ENCODE data around the gene GGACT. TPM values are rescaled to one million over a fixed set of nuclear protein-coding genes. Genes with fewer than 3 reads are reported as not detected.

The GGACT gene
- total and polyA plus RNA-seq, 2 experiments from 2014 or later = 0.24 to 1.0 TPM

DNA sequence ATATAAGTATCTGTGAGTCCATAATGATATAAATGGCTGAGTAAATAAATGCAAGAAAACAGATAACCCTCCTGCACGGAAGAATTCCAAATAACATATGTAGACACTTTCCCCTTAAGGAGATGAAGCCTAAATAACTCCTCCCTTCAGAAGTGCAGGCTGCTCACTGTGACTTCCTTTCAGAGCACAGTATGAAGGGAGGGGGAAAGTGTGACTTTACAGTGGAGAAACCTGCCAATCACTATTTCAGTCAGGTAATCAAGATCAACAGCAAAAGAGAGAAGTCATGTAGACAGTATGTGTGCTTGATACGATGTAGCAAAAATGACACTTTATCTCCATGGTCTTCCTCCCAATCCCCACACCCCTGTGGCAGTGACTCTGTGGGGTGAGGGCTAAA is 7.1 kb downstream of the GGACT start (continued):
- TF ChIP-seq, protein P1, sequence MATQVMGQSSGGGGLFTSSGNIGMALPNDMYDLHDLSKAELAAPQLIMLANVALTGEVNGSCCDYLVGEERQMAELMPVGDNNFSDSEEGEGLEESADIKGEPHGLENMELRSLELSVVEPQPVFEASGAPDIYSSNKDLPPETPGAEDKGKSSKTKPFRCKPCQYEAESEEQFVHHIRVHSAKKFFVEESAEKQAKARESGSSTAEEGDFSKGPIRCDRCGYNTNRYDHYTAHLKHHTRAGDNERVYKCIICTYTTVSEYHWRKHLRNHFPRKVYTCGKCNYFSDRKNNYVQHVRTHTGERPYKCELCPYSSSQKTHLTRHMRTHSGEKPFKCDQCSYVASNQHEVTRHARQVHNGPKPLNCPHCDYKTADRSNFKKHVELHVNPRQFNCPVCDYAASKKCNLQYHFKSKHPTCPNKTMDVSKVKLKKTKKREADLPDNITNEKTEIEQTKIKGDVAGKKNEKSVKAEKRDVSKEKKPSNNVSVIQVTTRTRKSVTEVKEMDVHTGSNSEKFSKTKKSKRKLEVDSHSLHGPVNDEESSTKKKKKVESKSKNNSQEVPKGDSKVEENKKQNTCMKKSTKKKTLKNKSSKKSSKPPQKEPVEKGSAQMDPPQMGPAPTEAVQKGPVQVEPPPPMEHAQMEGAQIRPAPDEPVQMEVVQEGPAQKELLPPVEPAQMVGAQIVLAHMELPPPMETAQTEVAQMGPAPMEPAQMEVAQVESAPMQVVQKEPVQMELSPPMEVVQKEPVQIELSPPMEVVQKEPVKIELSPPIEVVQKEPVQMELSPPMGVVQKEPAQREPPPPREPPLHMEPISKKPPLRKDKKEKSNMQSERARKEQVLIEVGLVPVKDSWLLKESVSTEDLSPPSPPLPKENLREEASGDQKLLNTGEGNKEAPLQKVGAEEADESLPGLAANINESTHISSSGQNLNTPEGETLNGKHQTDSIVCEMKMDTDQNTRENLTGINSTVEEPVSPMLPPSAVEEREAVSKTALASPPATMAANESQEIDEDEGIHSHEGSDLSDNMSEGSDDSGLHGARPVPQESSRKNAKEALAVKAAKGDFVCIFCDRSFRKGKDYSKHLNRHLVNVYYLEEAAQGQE (IDR thresholded peaks at IDR 0.05; ENCODE audit: unreplicated experiment) = no peak
- TF ChIP-seq, protein P2, sequence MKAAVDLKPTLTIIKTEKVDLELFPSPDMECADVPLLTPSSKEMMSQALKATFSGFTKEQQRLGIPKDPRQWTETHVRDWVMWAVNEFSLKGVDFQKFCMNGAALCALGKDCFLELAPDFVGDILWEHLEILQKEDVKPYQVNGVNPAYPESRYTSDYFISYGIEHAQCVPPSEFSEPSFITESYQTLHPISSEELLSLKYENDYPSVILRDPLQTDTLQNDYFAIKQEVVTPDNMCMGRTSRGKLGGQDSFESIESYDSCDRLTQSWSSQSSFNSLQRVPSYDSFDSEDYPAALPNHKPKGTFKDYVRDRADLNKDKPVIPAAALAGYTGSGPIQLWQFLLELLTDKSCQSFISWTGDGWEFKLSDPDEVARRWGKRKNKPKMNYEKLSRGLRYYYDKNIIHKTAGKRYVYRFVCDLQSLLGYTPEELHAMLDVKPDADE (IDR thresholded peaks at IDR 0.05) = no peak
- TF ChIP-seq CREB1 (CRISPR knock-in tag; IDR thresholded peaks at IDR 0.05; ENCODE audit: low read depth) = no peak

DNA sequence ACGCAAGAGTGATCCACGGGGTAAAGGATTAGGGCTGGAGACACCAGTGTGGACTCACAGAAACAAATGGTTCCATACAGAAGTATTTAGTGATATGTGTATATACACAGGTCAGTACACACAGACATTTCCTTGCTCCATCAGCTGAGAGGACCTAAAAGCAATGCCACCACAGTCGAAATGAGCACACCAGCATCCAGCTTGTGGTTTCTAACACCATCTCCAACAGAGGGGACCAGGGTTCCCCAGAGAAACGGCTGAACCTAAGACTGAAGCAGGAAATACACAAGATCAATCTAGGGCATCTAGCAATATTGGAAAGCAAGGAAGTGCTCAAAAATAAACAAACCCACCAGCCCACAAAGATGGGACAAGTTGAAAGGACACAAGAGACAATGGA is 7.6 kb downstream of the GGACT start:
- no peaks in the 10 kb centered on the region for H4K20me1 ChIP-seq (replicated peaks; ENCODE audit: insufficient read depth)
- no peak for DNase-seq (ENCODE audit: low spot score)
- no peak for ATAC-seq
- no peak overlapping the region for H3K27ac Mint-ChIP-seq
- no peak overlapping the region for H3K4me2 ChIP-seq
- no peak overlapping the region for H2AFZ ChIP-seq
- TF ChIP-seq ZNF331 (CRISPR knock-in tag; IDR thresholded peaks at IDR 0.05; ENCODE audit: low read depth) (no peak), STAT1 (IDR thresholded peaks at IDR 0.05; ENCODE audit: unreplicated experiment) (no peak), CREB1 (CRISPR knock-in tag; IDR thresholded peaks at IDR 0.05; ENCODE audit: low read depth) (no peak), JUNB (IDR thresholded peaks at IDR 0.05; ENCODE audit: unreplicated experiment) (no peak), ZNF114 (CRISPR knock-in tag; IDR thresholded peaks at IDR 0.05) (no peak)
- TF ChIP-seq, protein P3, sequence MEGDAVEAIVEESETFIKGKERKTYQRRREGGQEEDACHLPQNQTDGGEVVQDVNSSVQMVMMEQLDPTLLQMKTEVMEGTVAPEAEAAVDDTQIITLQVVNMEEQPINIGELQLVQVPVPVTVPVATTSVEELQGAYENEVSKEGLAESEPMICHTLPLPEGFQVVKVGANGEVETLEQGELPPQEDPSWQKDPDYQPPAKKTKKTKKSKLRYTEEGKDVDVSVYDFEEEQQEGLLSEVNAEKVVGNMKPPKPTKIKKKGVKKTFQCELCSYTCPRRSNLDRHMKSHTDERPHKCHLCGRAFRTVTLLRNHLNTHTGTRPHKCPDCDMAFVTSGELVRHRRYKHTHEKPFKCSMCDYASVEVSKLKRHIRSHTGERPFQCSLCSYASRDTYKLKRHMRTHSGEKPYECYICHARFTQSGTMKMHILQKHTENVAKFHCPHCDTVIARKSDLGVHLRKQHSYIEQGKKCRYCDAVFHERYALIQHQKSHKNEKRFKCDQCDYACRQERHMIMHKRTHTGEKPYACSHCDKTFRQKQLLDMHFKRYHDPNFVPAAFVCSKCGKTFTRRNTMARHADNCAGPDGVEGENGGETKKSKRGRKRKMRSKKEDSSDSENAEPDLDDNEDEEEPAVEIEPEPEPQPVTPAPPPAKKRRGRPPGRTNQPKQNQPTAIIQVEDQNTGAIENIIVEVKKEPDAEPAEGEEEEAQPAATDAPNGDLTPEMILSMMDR (conservative IDR thresholded peaks at IDR 0.05; ENCODE audit: low read depth in 2 of 2) = no peak
- no peak overlapping the region for H3K27ac ChIP-seq (ENCODE audit: low read depth)
- H3F3A ChIP-seq (replicated peaks; ENCODE audit: low read depth) = no peaks in the 10 kb centered on the region
- no peaks in the 10 kb centered on the region for H3K4me1 Mint-ChIP-seq
- no peaks in the 10 kb centered on the region for H3K9me2 ChIP-seq (ENCODE audit: insufficient read depth)
- H3K27me3 Mint-ChIP-seq (ENCODE audit: insufficient read depth, low read depth, poor library complexity) = peaks cover 2% of the 10 kb centered on the region
- peaks cover 24% of the 10 kb centered on the region for H3K36me3 Mint-ChIP-seq (ENCODE audit: low read depth)
- H3K79me2 ChIP-seq (replicated peaks; ENCODE audit: insufficient read depth) = no peaks in the 10 kb centered on the region
- H3K27me3 ChIP-seq (ENCODE audit: insufficient read depth) = no peaks in the 10 kb centered on the region
- no peaks in the 10 kb centered on the region for H3K36me3 ChIP-seq (ENCODE audit: insufficient read depth)
- no peak overlapping the region for H3K4me3 Mint-ChIP-seq
- no peak overlapping the region for H3K4me3 ChIP-seq
- peaks cover 23% of the 10 kb centered on the region for H3K9me3 Mint-ChIP-seq
- no peaks in the 10 kb centered on the region for H3K4me1 ChIP-seq (ENCODE audit: insufficient read depth)

All from GM23338 (cell line).